Skeletal muscle satellite cell (primary cell): ENCODE measurements around the gene DCN.
A peak's percentile ranks its signal among the peaks of the same experiment; 100 is the strongest.

Experiments used
- H3K27me3 ChIP-seq: 2 replicates; pipeline ENCODE4 v1.7.0; 2013; ENCODE audit warnings: low read length; ENCODE audit not compliant: control insufficient read depth, insufficient read depth
- H3K36me3 ChIP-seq: 2 replicates; pipeline ENCODE4 v1.7.0; 2013; ENCODE audit warnings: mild to moderate bottlenecking, control low read depth, low read length; ENCODE audit not compliant: insufficient read depth
- H3K4me1 ChIP-seq: 2 replicates; pipeline ENCODE4 v1.7.0; 2013; ENCODE audit warnings: low read length; ENCODE audit not compliant: control insufficient read depth, insufficient read depth
- H3K4me2 ChIP-seq: 2 replicates; pipeline ENCODE4 v1.7.0; 2013; ENCODE audit warnings: mild to moderate bottlenecking, low read length
- H3K4me3 ChIP-seq: 2 replicates; pipeline ENCODE4 v1.7.0; 2013; ENCODE audit warnings: low read length
- H3K9ac ChIP-seq: 2 replicates; pipeline ENCODE4 v1.7.0; 2013; ENCODE audit warnings: mild to moderate bottlenecking, low read depth, low read length, moderate library complexity
- H3K9me3 ChIP-seq: replicated peaks from 2 replicates; pipeline ENCODE4 v1.7.0; 2013; ENCODE audit warnings: mild to moderate bottlenecking, control low read depth, low read length

Gene DCN

DNA sequence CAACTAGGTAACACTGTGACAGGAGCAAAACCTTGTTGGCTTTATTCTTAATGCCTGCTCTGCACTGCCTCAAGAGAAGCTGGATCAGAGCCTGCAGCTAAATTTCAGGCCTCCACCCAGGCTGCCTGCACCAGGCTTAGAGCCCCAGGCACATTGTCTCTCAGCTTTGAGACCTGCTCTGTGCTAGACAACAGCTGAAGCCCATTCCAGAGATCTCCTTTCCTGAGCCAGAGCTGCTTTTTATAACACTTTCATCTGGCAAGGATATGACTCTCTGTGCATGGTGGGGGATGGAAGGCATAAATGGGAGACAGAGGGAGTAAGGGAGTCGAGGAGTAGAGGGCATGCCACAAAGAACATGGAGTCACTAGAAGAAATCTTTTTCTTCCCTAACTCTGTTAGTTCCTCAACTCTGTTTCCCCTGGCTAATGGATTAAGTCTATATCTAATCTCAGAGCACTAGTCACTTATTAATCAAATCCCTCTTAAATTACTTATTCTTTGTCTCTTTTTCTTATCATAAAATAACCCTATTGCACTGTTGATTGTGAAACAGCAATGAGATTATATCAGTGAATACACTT, 44.2 kb downstream of the DCN start:
- H3K9ac ChIP-seq: no peak overlapping the region
- H3K4me3 ChIP-seq: no peak overlapping the region
- H3K4me2 ChIP-seq: no peak overlapping the region
- no peaks in the 10 kb centered on the region for H3K27me3 ChIP-seq
- H3K36me3 ChIP-seq: no peaks in the 10 kb centered on the region
- no peaks in the 10 kb centered on the region for H3K9me3 ChIP-seq
- peaks cover 59% of the 10 kb centered on the region for H3K4me1 ChIP-seq

GRCh38 chr12:91133871-91134270, 48.7 kb downstream of the DCN start:
- Histone ChIP-seq H3K4me2 (no peak overlapping the region), H3K9ac (peak overlapping the region; percentile 19), H3K27me3 (no peaks in the 10 kb centered on the region), H3K4me3 (no peak overlapping the region), H3K4me1 (peaks cover 28% of the 10 kb centered on the region), H3K9me3 (no peaks in the 10 kb centered on the region), H3K36me3 (no peaks in the 10 kb centered on the region)

- Histone ChIP-seq H3K27me3 (no peaks in the 10 kb centered on the region), H3K36me3 (no peaks in the 10 kb centered on the region), H3K4me3 (no peak overlapping the region), H3K9me3 (no peaks in the 10 kb centered on the region), H3K4me2 (no peak overlapping the region), H3K9ac (no peak overlapping the region), H3K4me1 (peaks cover 40% of the 10 kb centered on the region)
These were observed 52.8 kb downstream of the DCN start for GRCh38 chr12:91129662-91130362.

DNA sequence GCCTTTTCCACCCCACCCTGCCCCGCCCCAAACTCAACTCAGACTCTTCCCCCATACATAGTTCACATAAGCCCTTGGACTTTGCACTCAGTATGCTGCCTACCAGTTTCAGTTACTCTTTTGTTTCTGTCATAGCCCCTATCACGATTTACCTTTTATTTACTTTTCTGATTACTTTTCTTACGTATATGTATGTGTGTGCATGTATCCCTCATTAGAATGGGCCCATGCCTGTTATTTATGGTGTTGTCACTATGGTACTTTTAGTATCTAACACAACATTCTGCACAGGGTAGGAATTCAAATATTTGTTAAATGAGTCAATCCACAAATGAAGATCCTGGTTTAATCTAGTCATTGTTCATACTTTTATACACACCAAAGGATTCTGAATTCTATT, 54.9 kb downstream of the DCN start:
- Histone ChIP-seq H3K4me3 (no peak overlapping the region), H3K36me3 (no peaks in the 10 kb centered on the region), H3K9ac (peak overlapping the region; percentile 50), H3K27me3 (no peaks in the 10 kb centered on the region), H3K4me2 (peak overlapping the region; percentile 19), H3K4me1 (peaks cover 35% of the 10 kb centered on the region), H3K9me3 (no peaks in the 10 kb centered on the region)

DNA sequence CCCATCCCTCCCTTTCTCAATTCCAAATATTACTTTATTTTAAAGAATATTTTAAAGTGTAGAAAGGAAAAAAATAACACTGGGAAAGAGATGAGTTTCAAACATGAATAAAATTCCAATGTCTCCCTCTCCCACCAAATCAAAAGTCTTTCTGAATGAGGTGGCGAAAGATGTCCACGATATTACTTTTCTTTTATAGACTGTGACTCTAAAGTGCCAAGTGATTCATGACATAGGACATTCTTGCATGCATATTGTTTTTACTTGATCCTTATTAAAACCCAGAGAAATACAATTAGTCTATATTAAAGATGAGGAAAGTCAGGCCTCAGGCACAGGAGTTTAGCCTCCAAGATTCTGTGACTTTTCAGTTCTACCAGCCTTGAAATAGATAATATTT, 55.3 kb downstream of the DCN start:
- no peaks in the 10 kb centered on the region for H3K27me3 ChIP-seq
- peaks cover 35% of the 10 kb centered on the region for H3K4me1 ChIP-seq
- H3K9me3 ChIP-seq: no peaks in the 10 kb centered on the region
- H3K9ac ChIP-seq: peak overlapping the region; percentile 38
- H3K36me3 ChIP-seq: no peaks in the 10 kb centered on the region
- peak overlapping the region; percentile 1 for H3K4me2 ChIP-seq
- no peak overlapping the region for H3K4me3 ChIP-seq

GRCh38 chr12:91126516-91126915, 56.1 kb downstream of the DCN start:
- no peak overlapping the region for H3K4me2 ChIP-seq
- peak overlapping the region; percentile 20 for H3K9ac ChIP-seq
- no peaks in the 10 kb centered on the region for H3K27me3 ChIP-seq
- no peaks in the 10 kb centered on the region for H3K36me3 ChIP-seq
- H3K9me3 ChIP-seq: no peaks in the 10 kb centered on the region
- peaks cover 35% of the 10 kb centered on the region for H3K4me1 ChIP-seq
- no peak overlapping the region for H3K4me3 ChIP-seq

DNA sequence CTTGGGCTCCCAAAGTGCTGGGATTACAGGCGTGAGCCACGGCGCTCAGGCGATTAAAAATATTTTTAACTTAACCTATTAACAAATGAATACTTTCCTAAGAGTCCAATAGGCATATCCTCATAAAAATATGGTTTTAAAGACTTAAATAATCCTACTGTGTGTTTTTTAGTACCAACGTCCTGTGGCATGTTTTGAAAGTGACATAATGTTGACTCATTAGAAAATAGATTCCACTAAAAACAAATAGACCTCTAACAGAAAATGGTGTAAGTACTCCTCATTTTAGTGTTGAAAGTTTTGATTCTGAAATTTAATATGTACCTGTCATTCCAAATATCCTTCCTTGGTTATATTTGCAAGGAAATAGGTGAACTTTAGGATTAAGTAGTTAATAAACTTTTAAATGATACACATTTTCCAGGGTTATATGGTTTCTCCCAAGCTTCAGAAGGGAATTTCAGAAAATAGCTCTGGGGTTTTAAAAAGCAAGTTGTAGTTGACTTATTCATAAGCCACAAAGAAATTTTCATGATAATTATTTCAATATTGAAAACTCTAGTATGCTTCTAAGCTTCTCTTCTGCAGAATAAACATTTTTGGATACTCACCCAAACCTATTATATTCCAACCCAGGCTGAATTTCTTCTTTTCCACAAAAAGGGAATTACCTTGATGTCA, 59.2 kb downstream of the DCN start:
- Histone ChIP-seq H3K4me2 (peak overlapping the region; percentile 32), H3K36me3 (no peaks in the 10 kb centered on the region), H3K9ac (no peak overlapping the region), H3K9me3 (no peaks in the 10 kb centered on the region), H3K27me3 (no peaks in the 10 kb centered on the region), H3K4me1 (peaks cover 34% of the 10 kb centered on the region), H3K4me3 (no peak overlapping the region)

DNA sequence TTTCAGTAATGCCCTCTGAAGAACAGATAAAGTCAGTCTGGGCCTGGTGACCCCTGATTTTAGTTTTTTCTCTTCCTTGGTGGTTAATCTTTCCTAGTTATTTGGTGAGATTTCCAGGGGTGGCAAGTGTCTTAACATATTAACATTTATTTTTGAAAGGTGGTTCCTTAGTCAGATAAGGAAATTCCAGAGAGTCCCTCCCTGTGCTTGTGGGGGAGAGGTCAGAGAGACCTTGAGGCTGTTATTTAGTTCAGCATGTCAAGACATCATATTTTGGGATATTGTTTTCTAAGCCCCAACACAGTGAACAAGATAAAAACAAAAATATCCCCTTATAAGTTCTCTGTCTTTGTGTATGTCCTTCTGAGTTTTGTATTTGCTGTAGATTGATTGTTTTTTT, 61.8 kb downstream of the DCN start:
- no peaks in the 10 kb centered on the region for H3K9me3 ChIP-seq
- H3K4me3 ChIP-seq: no peak overlapping the region
- no peak overlapping the region for H3K4me2 ChIP-seq
- no peaks in the 10 kb centered on the region for H3K36me3 ChIP-seq
- H3K4me1 ChIP-seq: peaks cover 14% of the 10 kb centered on the region
- no peaks in the 10 kb centered on the region for H3K27me3 ChIP-seq
- no peak overlapping the region for H3K9ac ChIP-seq

GRCh38 chr12:91119089-91119488, 63.5 kb downstream of the DCN start:
- H3K4me3 ChIP-seq: no peak overlapping the region
- no peaks in the 10 kb centered on the region for H3K9me3 ChIP-seq
- no peak overlapping the region for H3K9ac ChIP-seq
- H3K4me1 ChIP-seq: peaks cover 8% of the 10 kb centered on the region
- no peak overlapping the region for H3K4me2 ChIP-seq
- no peaks in the 10 kb centered on the region for H3K36me3 ChIP-seq
- H3K27me3 ChIP-seq: no peaks in the 10 kb centered on the region

DNA sequence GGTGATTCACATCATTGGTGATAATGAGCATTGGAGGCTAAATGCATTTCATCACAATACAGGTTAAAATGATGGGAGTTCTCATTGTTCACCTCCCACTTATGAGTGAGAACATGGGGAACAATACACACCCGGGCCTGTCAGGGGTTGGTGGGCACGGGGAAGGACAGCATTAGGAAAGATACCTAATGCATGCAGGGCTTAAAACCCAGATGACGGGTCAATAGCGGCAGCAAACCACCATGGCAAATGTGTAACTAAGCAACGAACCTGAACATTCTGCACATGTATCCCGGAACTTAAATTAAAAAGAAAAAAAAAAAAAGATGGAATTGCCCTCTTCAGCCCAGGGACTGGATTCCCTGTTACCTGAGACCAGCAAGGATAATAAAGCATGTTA, 69.0 kb downstream of the DCN start:
- Histone ChIP-seq H3K9ac (no peak overlapping the region), H3K27me3 (no peaks in the 10 kb centered on the region), H3K4me2 (no peak overlapping the region), H3K9me3 (no peaks in the 10 kb centered on the region), H3K36me3 (no peaks in the 10 kb centered on the region), H3K4me1 (peaks cover 19% of the 10 kb centered on the region), H3K4me3 (no peak overlapping the region)

DNA sequence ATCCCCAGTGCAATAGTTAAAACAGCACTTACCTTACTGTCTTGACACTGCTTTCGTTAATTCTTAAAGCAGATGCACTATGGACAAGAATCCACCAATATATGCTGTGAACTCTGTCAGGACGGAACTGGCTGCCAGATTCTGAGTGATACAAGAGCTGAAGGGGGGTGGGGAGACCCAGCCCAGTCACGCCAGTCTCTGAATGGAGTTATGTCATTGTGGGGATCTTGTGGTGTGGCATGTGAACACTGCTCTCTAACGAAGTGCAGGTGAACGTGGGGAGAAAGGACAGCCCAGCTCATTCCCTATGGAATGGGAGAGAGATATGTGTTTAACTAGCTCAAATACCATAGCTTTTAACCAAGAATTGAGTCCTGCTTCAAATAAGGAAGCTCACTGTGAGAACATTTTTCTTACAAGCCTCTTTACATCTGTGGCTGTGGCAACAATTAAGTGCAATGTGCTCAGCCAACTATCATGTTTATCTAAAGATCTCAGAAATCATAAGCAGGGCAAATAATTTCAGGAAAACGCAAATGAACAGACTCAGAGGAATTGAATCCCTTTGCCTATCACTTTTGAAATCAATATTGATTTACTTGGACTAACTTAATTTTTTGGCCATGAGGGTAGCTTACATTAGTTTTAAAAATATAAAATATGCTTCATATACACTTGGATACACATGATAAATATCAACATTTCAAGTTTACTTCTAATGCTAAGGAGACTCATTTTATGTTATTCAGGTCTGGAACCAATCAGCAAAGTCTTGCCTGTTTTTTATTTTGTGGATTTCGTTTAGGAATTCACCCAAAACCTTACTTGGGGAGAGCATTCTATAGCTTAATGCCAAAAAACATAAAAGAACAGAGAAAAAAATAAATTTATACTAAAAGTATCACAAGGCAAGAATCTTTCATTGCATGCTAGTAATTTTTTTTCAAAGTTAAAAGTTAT, 71.0 kb downstream of the DCN start, which contains the start of gene LUM:
Gene LUM, minus strand, starts transcription at position 129 of the 960 bp plus-strand sequence. CDS start 2,515 bp downstream, outside the sequence.
- Histone ChIP-seq H3K27me3 (no peaks in the 10 kb centered on the region), H3K9ac (peak within 1 kb of the TSS; percentile 67), H3K9me3 (no peaks in the 10 kb centered on the region)

More for the DNA sequence above, 71.0 kb downstream of the DCN start, which contains the start of gene LUM:
- H3K36me3 ChIP-seq: no peaks in the 10 kb centered on the region
- H3K4me2 ChIP-seq: peak within 1 kb of the TSS; percentile 64
- peak within 1 kb of the TSS; percentile 51 for H3K4me3 ChIP-seq
- H3K4me1 ChIP-seq: peaks cover 19% of the 10 kb centered on the region
